Muscle of arm (tissue), 14 donors: ENCODE results near the gene OR5D13. TPM values are rescaled to one million over a fixed set of nuclear protein-coding genes. Genes with fewer than 3 reads are reported as not detected.

Experiments
- DNase-seq: peaks from one replicate; pipeline ENCODE4 v3.0.0-alpha.2; 2013
- long read RNA-seq, 11 donors: transcript quantifications; one replicate each; lab custom pipeline, GENCODE V29; 2026
- polyA plus RNA-seq, 12 donors: library from polyadenylated mRNA; unstranded; fragments of 120-200 nt; gene quantifications; one replicate each; pipeline ENCODE4 v1.2.1, GENCODE V29; 2013; ENCODE audit not compliant: insufficient read length in 12 of 12

The OR5D13 gene
- not detected for polyA plus RNA-seq
- long read RNA-seq, donor 1: 0 reads
- long read RNA-seq, donor 2: 0 reads
- long read RNA-seq, donor 3: 0 reads
- long read RNA-seq, donor 4: 0 reads
- long read RNA-seq, donor 5: 0 reads
- long read RNA-seq, donor 6: 0 reads
- long read RNA-seq, donor 7: 0 reads
- long read RNA-seq, donor 8: 0 reads
- long read RNA-seq, donor 9: 0 reads
- long read RNA-seq, donor 10: 0 reads
- long read RNA-seq, donor 11: 0 reads

DNA sequence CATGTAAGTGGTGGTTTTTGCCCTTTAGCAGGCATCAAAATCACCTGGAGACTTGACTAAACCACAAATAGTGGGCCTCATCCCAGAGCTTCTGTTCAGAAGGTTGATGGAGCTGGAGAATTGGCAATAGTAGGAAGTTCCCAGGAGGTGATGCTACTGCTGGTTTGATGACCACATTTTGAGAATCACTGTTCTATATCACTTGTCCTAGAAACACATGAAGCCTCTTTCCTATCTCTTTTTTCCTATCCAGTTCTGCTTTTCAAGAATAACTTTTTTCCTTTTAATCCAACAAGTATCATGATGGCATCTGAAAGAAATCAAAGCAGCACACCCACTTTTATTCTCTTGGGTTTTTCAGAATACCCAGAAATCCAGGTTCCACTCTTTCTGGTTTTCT, at the start of gene OR5D13:
Gene OR5D13, plus strand, starts transcription at position 301 of the 400 bp plus-strand sequence. Its CDS starts 0 bp downstream, at position 301.
- DNase-seq: no peak

GRCh38 chr11:55726715-55727324, 46.4 kb upstream of the OR5D13 start:
- DNase-seq: no peak

GRCh38 chr11:55732936-55733335, 40.3 kb upstream of the OR5D13 start:
- DNase-seq: no peak

GRCh38 chr11:55791606-55792005, 18.4 kb downstream of the OR5D13 start:
- no peak for DNase-seq

DNA sequence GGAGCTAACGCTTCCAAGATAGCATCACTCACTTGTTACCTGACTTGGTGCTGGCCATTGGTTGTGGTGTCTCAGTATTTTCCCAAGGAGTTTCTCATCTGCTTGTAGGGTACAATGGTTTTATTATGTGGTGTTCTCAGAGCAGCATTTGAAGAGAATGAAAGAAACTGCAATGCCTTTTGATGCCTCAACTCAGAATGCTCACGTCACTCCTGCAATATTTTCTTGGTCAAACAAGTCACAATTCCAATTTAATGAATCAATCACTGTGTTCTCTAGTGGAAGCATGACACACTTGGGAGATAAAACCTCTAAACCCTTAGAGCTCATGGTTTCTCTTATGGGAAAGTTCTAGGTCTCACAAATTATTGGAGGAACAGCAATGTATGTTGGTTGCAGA, 20.1 kb downstream of the OR5D13 start:
- no peak for DNase-seq

DNA sequence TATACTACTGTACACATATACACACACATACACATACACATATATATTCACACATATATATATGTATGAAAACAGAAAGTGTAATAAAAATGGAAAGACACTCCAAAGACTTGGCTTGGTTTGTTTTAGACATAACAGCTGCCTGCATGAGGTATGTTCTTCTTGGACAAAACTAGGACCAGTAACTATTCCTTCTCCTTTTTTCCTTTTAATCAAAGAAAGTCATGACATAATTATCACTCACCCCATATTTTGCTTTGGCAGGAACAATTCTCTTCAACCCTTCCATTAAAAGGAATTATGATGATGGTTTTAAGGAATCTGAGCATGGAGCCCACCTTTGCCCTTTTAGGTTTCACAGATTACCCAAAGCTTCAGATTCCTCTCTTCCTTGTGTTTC, 22.0 kb downstream of the OR5D13 start, which contains the start of gene OR5D14:
Gene OR5D14, plus strand, starts transcription at position 301 of the 400 bp plus-strand sequence. Its CDS starts 0 bp downstream, at position 301.
- no peak for DNase-seq

DNA sequence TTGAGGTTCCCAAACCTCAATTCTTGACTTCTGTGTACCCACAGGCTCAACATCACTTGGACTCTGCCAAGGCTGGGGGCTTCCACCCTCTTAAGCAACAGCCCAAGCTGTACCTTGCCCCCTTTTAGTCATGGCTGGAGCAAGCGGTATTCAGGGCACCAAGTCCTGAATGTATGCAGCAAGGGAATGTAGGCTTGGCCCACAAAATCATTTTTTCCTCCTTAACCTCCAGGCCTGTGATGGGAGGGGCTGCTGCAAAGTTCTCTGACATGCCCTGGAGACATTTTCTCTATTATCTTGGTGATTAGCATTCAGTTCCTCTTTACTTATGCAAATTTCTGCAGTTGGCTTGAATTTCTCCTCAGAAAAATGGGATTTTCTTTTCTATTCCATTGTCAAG, 33.0 kb downstream of the OR5D13 start:
- DNase-seq: no peak

DNA sequence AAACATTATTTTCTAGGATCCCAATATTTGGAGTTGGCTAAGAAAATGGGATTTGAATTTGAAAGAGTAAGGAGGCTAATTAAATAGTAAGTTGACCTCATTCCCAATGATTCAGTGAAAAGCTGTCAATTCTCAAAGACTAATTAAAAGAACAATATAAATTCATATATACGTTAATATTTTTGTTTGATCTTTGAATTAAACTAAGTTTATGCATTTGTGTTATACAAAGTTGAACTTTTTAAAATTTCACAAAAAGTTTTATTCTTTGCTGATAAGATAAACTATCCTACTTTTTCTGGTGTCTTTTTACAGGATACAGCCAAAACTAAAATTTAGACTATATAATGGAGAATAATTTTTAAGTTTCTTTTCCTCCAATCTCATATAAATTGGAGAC, 37.8 kb downstream of the OR5D13 start, which contains the start of gene OR5L1:
Gene OR5L1, plus strand, starts transcription at position 301 of the 400 bp plus-strand sequence. CDS start 100 bp downstream, outside the sequence.
- no peak for DNase-seq

GRCh38 chr11:55819330-55819729, 46.1 kb downstream of the OR5D13 start, which contains the start of gene OR5D18:
OR5D18 (plus strand) TSS chr11:55819630; CDS start chr11:55819630, 0 bp downstream.
- DNase-seq: no peak

Other genes with a start within 250 kb of the OR5D13 start
- not detected for gene OR4C15, start 219.0 kb upstream of the OR5D13 start, polyA plus RNA-seq
- gene OR4C16, start 201.3 kb upstream of the OR5D13 start, polyA plus RNA-seq: not detected
- gene OR4C11, start 165.8 kb upstream of the OR5D13 start, polyA plus RNA-seq: not detected
- gene OR4P4, start 138.3 kb upstream of the OR5D13 start, polyA plus RNA-seq: under 1 TPM in 5 of 12 donors, not detected in 7; 0.07 to 0.15 (median 0.09) TPM
- gene OR4S2, start 125.1 kb upstream of the OR5D13 start, polyA plus RNA-seq: not detected
- not detected for gene OR4C6, start 111.2 kb upstream of the OR5D13 start, polyA plus RNA-seq
- gene OR5D14, start 22.1 kb downstream of the OR5D13 start, polyA plus RNA-seq: not detected
- gene OR5L1, start 37.9 kb downstream of the OR5D13 start, polyA plus RNA-seq: not detected
- gene OR5D18, start 46.2 kb downstream of the OR5D13 start, polyA plus RNA-seq: not detected
- gene OR5L2, start 53.8 kb downstream of the OR5D13 start, polyA plus RNA-seq: not detected
- gene OR5D16, start 65.3 kb downstream of the OR5D13 start, polyA plus RNA-seq: not detected
- gene TRIM51, start 109.9 kb downstream of the OR5D13 start, polyA plus RNA-seq: not detected
- gene OR5W2, start 141.1 kb downstream of the OR5D13 start, polyA plus RNA-seq: not detected
- not detected for gene OR5I1, start 163.0 kb downstream of the OR5D13 start, polyA plus RNA-seq
- not detected for gene OR10AG1, start 196.5 kb downstream of the OR5D13 start, polyA plus RNA-seq
- gene OR5F1, start 221.2 kb downstream of the OR5D13 start, polyA plus RNA-seq: not detected